ENCODE measurements around the gene ACTBL2.

DNA sequence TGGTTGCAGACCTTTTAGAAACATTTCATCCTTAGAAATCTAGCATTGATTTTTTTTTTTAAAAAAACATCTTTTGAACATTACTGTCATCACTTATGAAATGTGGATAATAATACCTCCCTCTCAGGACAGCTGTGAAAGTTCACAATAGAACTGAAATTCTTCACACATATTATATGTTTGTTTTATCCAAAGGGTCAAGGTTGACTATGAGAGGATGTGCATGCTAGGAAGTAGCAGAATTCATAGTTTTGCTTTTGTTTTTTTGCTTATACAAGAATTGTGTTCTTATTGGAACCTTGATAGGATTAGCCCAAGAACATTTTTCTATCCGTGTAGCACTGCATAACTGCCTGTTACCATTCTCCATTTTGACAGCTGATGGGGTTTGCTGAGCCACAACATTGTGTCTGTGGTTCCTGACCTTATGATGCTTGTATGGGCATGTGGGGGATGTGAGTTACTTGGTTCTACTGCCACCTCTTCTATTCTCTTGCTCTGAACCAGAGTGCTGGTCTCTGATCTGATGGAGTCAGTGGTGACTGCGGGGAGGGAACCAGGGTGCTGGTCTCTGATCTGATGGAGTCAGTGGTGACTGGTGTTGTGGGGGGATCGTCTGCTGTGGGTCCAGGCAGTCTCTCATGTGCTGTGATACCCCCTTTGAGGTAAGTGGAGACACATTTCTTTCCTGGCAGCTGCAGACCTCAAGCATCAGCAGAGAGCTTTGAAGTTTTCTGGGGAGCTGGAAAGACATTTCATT lies 27.1 kb upstream of the ACTBL2 start:
- TF ChIP-seq POLR2A (IDR thresholded peaks at IDR 0.05): no peak
- TF ChIP-seq, protein P1, sequence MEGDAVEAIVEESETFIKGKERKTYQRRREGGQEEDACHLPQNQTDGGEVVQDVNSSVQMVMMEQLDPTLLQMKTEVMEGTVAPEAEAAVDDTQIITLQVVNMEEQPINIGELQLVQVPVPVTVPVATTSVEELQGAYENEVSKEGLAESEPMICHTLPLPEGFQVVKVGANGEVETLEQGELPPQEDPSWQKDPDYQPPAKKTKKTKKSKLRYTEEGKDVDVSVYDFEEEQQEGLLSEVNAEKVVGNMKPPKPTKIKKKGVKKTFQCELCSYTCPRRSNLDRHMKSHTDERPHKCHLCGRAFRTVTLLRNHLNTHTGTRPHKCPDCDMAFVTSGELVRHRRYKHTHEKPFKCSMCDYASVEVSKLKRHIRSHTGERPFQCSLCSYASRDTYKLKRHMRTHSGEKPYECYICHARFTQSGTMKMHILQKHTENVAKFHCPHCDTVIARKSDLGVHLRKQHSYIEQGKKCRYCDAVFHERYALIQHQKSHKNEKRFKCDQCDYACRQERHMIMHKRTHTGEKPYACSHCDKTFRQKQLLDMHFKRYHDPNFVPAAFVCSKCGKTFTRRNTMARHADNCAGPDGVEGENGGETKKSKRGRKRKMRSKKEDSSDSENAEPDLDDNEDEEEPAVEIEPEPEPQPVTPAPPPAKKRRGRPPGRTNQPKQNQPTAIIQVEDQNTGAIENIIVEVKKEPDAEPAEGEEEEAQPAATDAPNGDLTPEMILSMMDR (IDR thresholded peaks at IDR 0.05 in 8 of 11, conservative IDR thresholded peaks at IDR 0.05 in 3 of 11): no peak
- no peak for TF ChIP-seq POLR2AphosphoS5 (IDR thresholded peaks at IDR 0.05)
